GM12892 (cell line): ENCODE results near the gene MPP1.

Experiments used
- POLR2A ChIP-seq: IDR thresholded peaks from 2 replicates; pipeline ENCODE4 v1.6.1; 2011; ENCODE audit warnings: low read depth, low read length, control low read depth
- POLR2AphosphoS5 ChIP-seq: IDR thresholded peaks from 2 replicates; pipeline ENCODE4 v1.6.1; 2011; ENCODE audit warnings: low read depth, low read length, control low read depth

- TF ChIP-seq POLR2A (no peak), POLR2AphosphoS5 (no peak)
Observed at GRCh38 chrX:154819771-154820341, 14.6 kb upstream of the MPP1 start.
